ENCODE results near the gene SVOPL. TPM values are rescaled to one million over a fixed set of nuclear protein-coding genes. Genes with fewer than 3 reads are reported as not detected.

The SVOPL gene
- total RNA-seq, 1 experiment from 2014 or later: not detected

DNA sequence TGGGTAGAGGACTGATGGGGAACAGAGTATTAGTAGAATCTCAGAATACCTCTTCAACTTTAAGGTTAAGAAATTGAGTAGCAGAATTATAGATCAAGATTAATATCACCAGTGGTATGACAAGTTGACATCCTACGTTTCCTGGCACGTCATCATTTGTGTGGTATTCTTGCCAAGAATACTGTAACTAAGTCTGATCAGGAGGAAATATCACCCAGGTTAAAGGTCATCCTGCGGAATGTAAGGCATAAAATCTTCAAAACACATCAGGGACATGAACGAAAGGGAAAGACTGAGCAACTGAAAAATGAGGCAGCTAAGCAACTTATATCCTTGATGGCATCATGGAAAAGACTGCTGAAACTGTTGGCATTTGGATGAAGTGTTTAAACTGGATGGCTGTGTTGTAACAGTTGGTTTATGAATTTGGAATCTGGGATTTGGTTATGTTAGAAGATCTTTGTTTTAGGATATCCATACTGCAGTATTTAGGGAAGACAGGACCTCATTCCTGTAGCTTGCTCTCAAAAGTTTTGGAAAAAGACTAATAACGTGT, 155.0 kb downstream of the SVOPL start:
- intact Hi-C loops (cut with micrococcal nuclease; ENCODE audit: unreplicated experiment): no loop called here
- in situ Hi-C loops (cut with HindIII; ENCODE audit: low pct_unique_long_range_greater_than_20kb, low sequenced_read_pairs): no loop called here

GRCh38 chr7:138545123-138545522, 156.0 kb downstream of the SVOPL start:
- no TSS peak for BruUV-seq (replicated peaks)
- intact Hi-C loops (cut with micrococcal nuclease; ENCODE audit: unreplicated experiment) (no loop called here), in situ Hi-C loops (cut with HindIII; ENCODE audit: low pct_unique_long_range_greater_than_20kb, low sequenced_read_pairs) (no loop called here)
- Histone ChIP-seq H3K27ac (ENCODE audit: low read length) (no peak overlapping the region), H3K27me3 (ENCODE audit: control insufficient read depth, insufficient read depth, low read length) (no peaks in the 10 kb centered on the region), H3K9me3 (ENCODE audit: control insufficient read depth, insufficient read depth, low read depth, low read length) (no peaks in the 10 kb centered on the region), H3K4me3 (ENCODE audit: low read depth in 2 of 2, low read length in 2 of 2) (no peak overlapping the region), H3K36me3 (ENCODE audit: control insufficient read depth, insufficient read depth, low read length) (no peaks in the 10 kb centered on the region), H3K4me1 (ENCODE audit: control insufficient read depth, insufficient read depth, low read length) (no peaks in the 10 kb centered on the region)
- CTCF ChIA-PET: no interaction called here
- POLR2A ChIA-PET: no interaction called here
- ATAC-seq: no peak
- DNase-seq (ENCODE audit: low read depth, low spot score): no peak
- TF ChIP-seq SIN3A (IDR thresholded peaks at IDR 0.05; ENCODE audit: borderline replicate concordance, insufficient read depth, low read depth, low read length) (no peak), TCF7L2 (IDR thresholded peaks at IDR 0.05; ENCODE audit: low read depth, low read length) (no peak), REST (IDR thresholded peaks at IDR 0.05; ENCODE audit: insufficient read depth in 1 of 2, low read depth in 2 of 2, low read length in 1 of 2) (no peak)
- TF ChIP-seq, protein P1, sequence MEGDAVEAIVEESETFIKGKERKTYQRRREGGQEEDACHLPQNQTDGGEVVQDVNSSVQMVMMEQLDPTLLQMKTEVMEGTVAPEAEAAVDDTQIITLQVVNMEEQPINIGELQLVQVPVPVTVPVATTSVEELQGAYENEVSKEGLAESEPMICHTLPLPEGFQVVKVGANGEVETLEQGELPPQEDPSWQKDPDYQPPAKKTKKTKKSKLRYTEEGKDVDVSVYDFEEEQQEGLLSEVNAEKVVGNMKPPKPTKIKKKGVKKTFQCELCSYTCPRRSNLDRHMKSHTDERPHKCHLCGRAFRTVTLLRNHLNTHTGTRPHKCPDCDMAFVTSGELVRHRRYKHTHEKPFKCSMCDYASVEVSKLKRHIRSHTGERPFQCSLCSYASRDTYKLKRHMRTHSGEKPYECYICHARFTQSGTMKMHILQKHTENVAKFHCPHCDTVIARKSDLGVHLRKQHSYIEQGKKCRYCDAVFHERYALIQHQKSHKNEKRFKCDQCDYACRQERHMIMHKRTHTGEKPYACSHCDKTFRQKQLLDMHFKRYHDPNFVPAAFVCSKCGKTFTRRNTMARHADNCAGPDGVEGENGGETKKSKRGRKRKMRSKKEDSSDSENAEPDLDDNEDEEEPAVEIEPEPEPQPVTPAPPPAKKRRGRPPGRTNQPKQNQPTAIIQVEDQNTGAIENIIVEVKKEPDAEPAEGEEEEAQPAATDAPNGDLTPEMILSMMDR (IDR thresholded peaks at IDR 0.05): no peak

More for the DNA sequence above, 155.0 kb downstream of the SVOPL start:
- no TSS peak for BruUV-seq (replicated peaks)
- ATAC-seq (no peak), DNase-seq (ENCODE audit: low read depth, low spot score) (no peak)
- Histone ChIP-seq H3K36me3 (ENCODE audit: control insufficient read depth, insufficient read depth, low read length) (no peaks in the 10 kb centered on the region), H3K4me3 (ENCODE audit: low read depth in 2 of 2, low read length in 2 of 2) (no peak overlapping the region), H3K4me1 (ENCODE audit: control insufficient read depth, insufficient read depth, low read length) (no peaks in the 10 kb centered on the region), H3K27me3 (ENCODE audit: control insufficient read depth, insufficient read depth, low read length) (no peaks in the 10 kb centered on the region), H3K27ac (ENCODE audit: low read length) (no peak overlapping the region), H3K9me3 (ENCODE audit: control insufficient read depth, insufficient read depth, low read depth, low read length) (no peaks in the 10 kb centered on the region)
- ChIA-PET CTCF (no interaction called here), POLR2A (no interaction called here)
- no peak for TF ChIP-seq SIN3A (IDR thresholded peaks at IDR 0.05; ENCODE audit: borderline replicate concordance, insufficient read depth, low read depth, low read length)
- TF ChIP-seq REST (IDR thresholded peaks at IDR 0.05; ENCODE audit: insufficient read depth in 1 of 2, low read depth in 2 of 2, low read length in 1 of 2): no peak
- TF ChIP-seq, protein P1 (IDR thresholded peaks at IDR 0.05): no peak
- no peak for TF ChIP-seq POLR2AphosphoS5 (IDR thresholded peaks at IDR 0.05; ENCODE audit: low read depth, low read length)
- no peak for TF ChIP-seq TCF7L2 (IDR thresholded peaks at IDR 0.05; ENCODE audit: low read depth, low read length)
